HepG2 (cell line): ENCODE measurements around the gene SPHK1. TPM values are rescaled to one million over a fixed set of nuclear protein-coding genes. Genes with fewer than 3 reads are reported as not detected.

ENCODE experiments used
- DRAP1 ChIP-seq: IDR thresholded peaks from 2 replicates; pipeline ENCODE4 v1.6.1; 2016; ENCODE audit warnings: missing genetic modification reagents, missing compliant biosample characterization
- HINFP ChIP-seq: sonication (generic); formaldehyde crosslinking; IDR thresholded peaks from 2 replicates; pipeline ENCODE4 v1.4.0; 2020; ENCODE audit warnings: low read depth, mild to moderate bottlenecking, missing genetic modification reagents
- NFIB ChIP-seq: sonication (generic); formaldehyde crosslinking; IDR thresholded peaks from 2 replicates; pipeline ENCODE4 v1.9.0; 2021; ENCODE audit warnings: missing genetic modification reagents, mild to moderate bottlenecking, borderline replicate concordance
- PATZ1 ChIP-seq: sonication (generic); formaldehyde crosslinking; IDR thresholded peaks from 2 replicates; pipeline ENCODE4 v1.4.0; 2020; ENCODE audit warnings: missing genetic modification reagents
- RXRA ChIP-seq: sonication (generic); formaldehyde crosslinking; IDR thresholded peaks from 2 replicates; pipeline ENCODE4 v1.5.1; 2020; ENCODE audit warnings: missing genetic modification reagents
- SP5 ChIP-seq: IDR thresholded peaks from 2 replicates; pipeline ENCODE4 v1.6.1; 2016; ENCODE audit warnings: low read depth, borderline replicate concordance
- STAT5B ChIP-seq: sonication (generic); formaldehyde crosslinking; IDR thresholded peaks from 2 replicates; pipeline ENCODE4 v1.4.0; 2020; ENCODE audit warnings: missing genetic modification reagents
- TP53 ChIP-seq: sonication (generic); formaldehyde crosslinking; conservative IDR thresholded peaks from 2 replicates; pipeline ENCODE4 v1.4.0; 2020; ENCODE audit warnings: missing genetic modification reagents
- ZBTB33 ChIP-seq: sonication (generic); formaldehyde crosslinking; IDR thresholded peaks from 2 replicates; pipeline ENCODE4 v1.4.0; 2020; ENCODE audit warnings: missing genetic modification reagents
- ZBTB7B ChIP-seq: sonication (generic); formaldehyde crosslinking; IDR thresholded peaks from 2 replicates; pipeline ENCODE4 v1.4.0; 2020; ENCODE audit warnings: missing genetic modification reagents
- ZFP36 ChIP-seq: fragments of 150-350 bp; IDR thresholded peaks from 2 replicates; pipeline ENCODE4 v1.6.1; 2018; ENCODE audit warnings: borderline replicate concordance, low read length, low read depth; ENCODE audit not compliant: partially characterized antibody
- ZNF142 ChIP-seq: sonication (generic); formaldehyde crosslinking; IDR thresholded peaks from 2 replicates; pipeline ENCODE4 v1.4.0; 2020; ENCODE audit warnings: missing genetic modification reagents
- ZNF224 ChIP-seq: sonication (generic); formaldehyde crosslinking; IDR thresholded peaks from 2 replicates; pipeline ENCODE4 v1.5.0; 2020; ENCODE audit warnings: mild to moderate bottlenecking, missing genetic modification reagents
- ZNF282 ChIP-seq: fragments of 450-650 bp; IDR thresholded peaks from 2 replicates; pipeline ENCODE4 v1.6.1; 2018; ENCODE audit not compliant: partially characterized antibody
- ZNF550 ChIP-seq: sonication (generic); formaldehyde crosslinking; IDR thresholded peaks from 2 replicates; pipeline ENCODE4 v1.4.0; 2020; ENCODE audit warnings: mild to moderate bottlenecking, missing genetic modification reagents, borderline replicate concordance
- ZNF558 ChIP-seq: sonication (generic); formaldehyde crosslinking; IDR thresholded peaks from 2 replicates; pipeline ENCODE4 v1.9.0; 2022; ENCODE audit warnings: mild to moderate bottlenecking, missing genetic modification reagents, borderline replicate concordance
- ZSCAN9 ChIP-seq: IDR thresholded peaks from 2 replicates; pipeline ENCODE4 v1.6.1; 2016; ENCODE audit warnings: borderline replicate concordance
- polyA plus RNA-seq, 8 experiments: library from polyadenylated mRNA; depleted of rRNA in 3 of 8; stranded (reverse) in 7 of 8; unstranded in 1 of 8; fragments of >200 nt; fragmentation: Illumina TruSeq in 4 of 8; extraction: Trizol in 4 of 8; gene quantifications; 2 replicates each; pipeline versions ENCODE4 v1.2.1 to v1.2.3, GENCODE V29; 2011 to 2016; ENCODE audit warnings: low read depth in 4 of 8, missing spikeins in 1 of 8, mixed read lengths in 1 of 8; ENCODE audit not compliant: insufficient read depth in 1 of 8
- total RNA-seq, 5 experiments: library from RNA; depleted of rRNA; stranded (reverse); fragments of >200 nt; fragmentation: Illumina TruSeq; extraction: Trizol; gene quantifications; 2 replicates each; pipeline ENCODE4 v1.2.3, GENCODE V29; 2016; ENCODE audit warnings: low read depth in 1 of 5

Gene SPHK1
- total and polyA plus RNA-seq, 2 of the 13 experiments (the other 11 are each of a cell fraction or from before 2014, with no cell fraction given), result 129 to 160 TPM

- TF ChIP-seq PATZ1 (peak; percentile 96), DRAP1 (peak; percentile 4; the same call in 1 of the 2 replicates), ZNF282 (no peak), ZSCAN9 (CRISPR knock-in tag) (peak; percentile 79), ZNF224 (CRISPR knock-in tag) (0 out of 2 replicates have a peak, but pooled peaks have one; percentile 53), HINFP (CRISPR knock-in tag) (no peak), ZNF558 (CRISPR knock-in tag) (peak; percentile 88; the same call in 1 of the 2 replicates), STAT5B (CRISPR knock-in tag) (0 out of 2 replicates have a peak, but pooled peaks have one; percentile 60), ZNF142 (CRISPR knock-in tag) (peak; percentile 81), ZBTB7B (peak; percentile 22; the same call in 1 of the 2 replicates), ZFP36 (no peak), RXRA (peak; percentile 64), NFIB (no peak), TP53 (CRISPR knock-in tag) (no peak), ZBTB33 (no peak; the same call in 1 of the 2 replicates), ZNF550 (CRISPR knock-in tag) (no peak), SP5 (CRISPR knock-in tag) (peak; percentile 70)
Measured at GRCh38 chr17:76382803-76383545, 1.4 kb upstream of the SPHK1 start (continued).
